MM.1S (cell line): ENCODE measurements around the gene RSPH1.
A peak's percentile ranks its signal among the peaks of the same experiment; 100 is the strongest.

Experiments used
- DNase-seq: peaks from one replicate; pipeline ENCODE4 v3.0.0-alpha.2; 2015
- H2AFZ ChIP-seq: fragments of 300-600 bp; sonication (generic); 2 replicates; pipeline ENCODE4 v1.6.0; 2016; ENCODE audit warnings: antibody characterized with exemption, low read length
- H3F3A ChIP-seq: fragments of 300-600 bp; sonication (generic); 2 replicates; pipeline ENCODE4 v1.6.1; 2016; ENCODE audit warnings: mild to moderate bottlenecking, antibody characterized with exemption, low read length, moderate library complexity, mixed read lengths; ENCODE audit not compliant: insufficient read depth
- H3K27ac ChIP-seq: fragments of 300-600 bp; sonication (generic); 2 replicates; pipeline ENCODE4 v1.5.1; 2016; ENCODE audit warnings: mild to moderate bottlenecking, low read length
- H3K27me3 ChIP-seq: fragments of 300-600 bp; sonication (generic); replicated peaks from 2 replicates; pipeline ENCODE4 v1.6.0; 2016; ENCODE audit warnings: low read length; ENCODE audit not compliant: insufficient read depth
- H3K36me3 ChIP-seq: fragments of 300-600 bp; sonication (generic); replicated peaks from 2 replicates; pipeline ENCODE4 v1.6.1; 2016; ENCODE audit warnings: mild to moderate bottlenecking, low read length, mixed read lengths; ENCODE audit not compliant: insufficient read depth
- H3K4me1 ChIP-seq: fragments of 300-600 bp; sonication (generic); 2 replicates; pipeline ENCODE4 v1.6.1; 2016; ENCODE audit warnings: low read length, mixed read lengths
- H3K4me2 ChIP-seq: fragments of 300-600 bp; sonication (generic); 2 replicates; pipeline ENCODE4 v1.6.0; 2016; ENCODE audit warnings: low read depth, low read length
- H3K4me3 ChIP-seq: fragments of 300-600 bp; sonication (generic); 2 replicates; pipeline ENCODE4 v1.5.1; 2016; ENCODE audit warnings: low read length, mixed read lengths
- H3K79me2 ChIP-seq: fragments of 300-600 bp; sonication (generic); 2 replicates; pipeline ENCODE4 v1.6.1; 2016; ENCODE audit warnings: mixed run types, low read length, mixed read lengths
- H3K9ac ChIP-seq: fragments of 300-600 bp; sonication (generic); 2 replicates; pipeline ENCODE4 v1.6.1; 2016; ENCODE audit warnings: low read length, mixed read lengths
- H3K9me2 ChIP-seq: fragments of 300-600 bp; sonication (generic); replicated peaks from 2 replicates; pipeline ENCODE4 v1.6.1; 2016; ENCODE audit warnings: mild to moderate bottlenecking, low read length, mixed read lengths; ENCODE audit not compliant: insufficient read depth
- H3K9me3 ChIP-seq: fragments of 300-600 bp; sonication (generic); replicated peaks from 2 replicates; pipeline ENCODE4 v1.6.1; 2016; ENCODE audit warnings: mild to moderate bottlenecking, low read length, mixed read lengths; ENCODE audit not compliant: insufficient read depth
- H4K20me1 ChIP-seq: fragments of 300-600 bp; sonication (generic); 2 replicates; pipeline ENCODE4 v1.6.1; 2016; ENCODE audit warnings: mild to moderate bottlenecking, low read length, moderate library complexity, mixed read lengths; ENCODE audit not compliant: insufficient read depth
- CTCF ChIP-seq: fragments of 300-600 bp; sonication (generic); IDR thresholded peaks from 2 replicates; pipeline ENCODE4 v1.5.1; 2016; ENCODE audit warnings: antibody characterized with exemption, low read length, mixed read lengths
- EZH2 ChIP-seq: fragments of 300-600 bp; sonication (generic); optimal IDR thresholded peaks from 2 replicates; pipeline ENCODE3; 2017; ENCODE audit warnings: low read depth, mild to moderate bottlenecking, antibody characterized with exemption, low read length, mixed read lengths
- EZH2phosphoT487 ChIP-seq: fragments of 300-600 bp; sonication (generic); IDR thresholded peaks from 2 replicates; pipeline ENCODE4 v1.6.1; 2018; ENCODE audit warnings: antibody characterized with exemption, low read length

RSPH1 gene

GRCh38 chr21:42513151-42513984 is 17.3 kb upstream of the RSPH1 start, which contains the start of gene SLC37A1:
TSS of gene SLC37A1 (plus strand) at chr21:42513852. CDS start at chr21:42518455, 4,603 bp downstream.
- no peaks in the 10 kb centered on the region for H3K9me2 ChIP-seq
- H3F3A ChIP-seq = no peaks in the 10 kb centered on the region
- peak within 1 kb of the TSS; percentile 95 for H3K4me2 ChIP-seq
- H3K79me2 ChIP-seq = no peaks in the 10 kb centered on the region
- H3K27me3 ChIP-seq = peaks cover 82% of the 10 kb centered on the region
- peak within 1 kb of the TSS; percentile 43; the same call in 1 of the 2 replicates for H3K9ac ChIP-seq
- peak within 1 kb of the TSS; percentile 67 for H3K4me3 ChIP-seq
- no peaks in the 10 kb centered on the region for H4K20me1 ChIP-seq
- no peak within 1 kb of the TSS for H3K27ac ChIP-seq
- H3K36me3 ChIP-seq = no peaks in the 10 kb centered on the region
- no peaks in the 10 kb centered on the region for H3K9me3 ChIP-seq
- TF ChIP-seq EZH2phosphoT487 (no peak), EZH2 (no peak), CTCF (no peak)
- DNase-seq = peak; percentile 32
- no peaks in the 10 kb centered on the region for H3K4me1 ChIP-seq
- H2AFZ ChIP-seq = peak within 1 kb of the TSS; percentile 70

GRCh38 chr21:42512346-42513034 is 16.5 kb upstream of the RSPH1 start:
- H3K27ac ChIP-seq = no peak overlapping the region
- no peak for TF ChIP-seq CTCF
- no peak for TF ChIP-seq EZH2phosphoT487
- TF ChIP-seq EZH2 = no peak

GRCh38 chr21:42509244-42509643 is 13.2 kb upstream of the RSPH1 start:
- Histone ChIP-seq H3K4me2 (no peak overlapping the region), H3K27me3 (peaks cover 59% of the 10 kb centered on the region), H3K9me3 (no peaks in the 10 kb centered on the region), H3K9me2 (no peaks in the 10 kb centered on the region), H3K4me1 (peaks cover 11% of the 10 kb centered on the region; the same call in 1 of the 2 replicates), H3F3A (no peaks in the 10 kb centered on the region), H3K79me2 (no peaks in the 10 kb centered on the region), H3K27ac (no peak overlapping the region), H2AFZ (no peak overlapping the region), H3K36me3 (no peaks in the 10 kb centered on the region), H4K20me1 (no peaks in the 10 kb centered on the region), H3K9ac (no peak overlapping the region), H3K4me3 (no peak overlapping the region)
- no peak for TF ChIP-seq EZH2
- TF ChIP-seq CTCF = no peak
- no peak for TF ChIP-seq EZH2phosphoT487
- DNase-seq = no peak

More at GRCh38 chr21:42512346-42513034, 16.5 kb upstream of the RSPH1 start:
- no peaks in the 10 kb centered on the region for H4K20me1 ChIP-seq
- no peak overlapping the region for H2AFZ ChIP-seq
- H3K36me3 ChIP-seq = no peaks in the 10 kb centered on the region
- no peak for DNase-seq
- no peak overlapping the region for H3K9ac ChIP-seq
- H3K4me2 ChIP-seq = no peak overlapping the region
- no peaks in the 10 kb centered on the region for H3K79me2 ChIP-seq
- H3K4me1 ChIP-seq = no peaks in the 10 kb centered on the region
- no peak overlapping the region for H3K4me3 ChIP-seq
- peaks cover 74% of the 10 kb centered on the region for H3K27me3 ChIP-seq
- H3K9me2 ChIP-seq = no peaks in the 10 kb centered on the region
- H3K9me3 ChIP-seq = no peaks in the 10 kb centered on the region
- H3F3A ChIP-seq = no peaks in the 10 kb centered on the region
